Measurements from ENCODE around the gene SBNO2. TPM values are rescaled to one million over a fixed set of nuclear protein-coding genes. Genes with fewer than 3 reads are reported as not detected.

The SBNO2 gene
- total RNA-seq, 6 experiments from 2014 or later, result 21.5 to 54.4 (median 25.5) TPM

DNA sequence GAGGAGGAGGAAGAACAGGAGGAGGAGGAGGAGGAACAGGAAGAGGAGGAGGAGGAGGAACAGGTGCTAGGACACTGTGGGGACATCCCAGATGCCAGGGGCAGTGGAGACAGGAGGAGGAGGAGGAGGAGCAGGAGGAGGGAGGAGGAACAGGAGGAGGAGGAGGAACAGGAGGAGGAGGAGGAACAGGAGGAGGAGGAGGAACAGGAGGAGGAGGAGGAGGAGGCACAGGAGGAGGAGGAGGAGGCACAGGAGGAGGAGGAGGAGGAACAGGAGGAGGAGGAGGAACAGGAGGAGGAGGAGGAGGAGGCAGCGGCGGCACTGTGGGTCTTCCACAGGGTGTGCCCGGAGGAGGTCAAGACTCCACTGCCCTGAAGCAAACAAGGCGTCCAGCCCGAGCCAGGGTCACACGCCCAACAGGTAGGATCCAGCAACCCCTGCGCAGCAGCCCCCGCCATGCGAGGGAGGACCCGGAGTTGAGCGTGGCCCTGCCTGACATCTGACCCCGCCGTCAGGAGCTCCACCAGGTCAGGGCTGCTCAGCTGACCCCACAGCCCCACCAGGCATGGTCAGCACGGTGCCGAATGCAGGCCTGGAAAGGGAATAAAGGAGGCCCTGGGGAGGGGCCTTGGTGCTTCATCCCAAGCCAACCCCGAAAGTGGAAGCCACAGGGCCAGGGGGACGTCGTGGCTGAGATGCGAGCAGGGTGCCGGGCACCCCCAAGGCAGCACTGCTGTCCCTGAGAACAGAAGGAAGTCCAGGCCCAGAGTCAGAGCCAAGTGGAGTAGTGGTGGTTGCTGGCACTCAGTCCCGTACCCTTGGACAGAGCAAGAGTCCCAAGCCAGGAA is 9.2 kb downstream of the SBNO2 start:
- no peaks in the 10 kb centered on the region for H3K27me3 ChIP-seq
- intact Hi-C loops (cut with DNase I), result no loop called here
- H3K4me1 ChIP-seq, result peaks cover 0 to 25% (median 10%) of the 10 kb centered on the region in 4 donors
- no peak overlapping the region for H3K4me3 ChIP-seq
- DNase-seq (peak in 2 of 3 donors; percentile 37 to 67), ATAC-seq (peak in 1 of 4 donors; percentile 3)
- H3K27ac ChIP-seq, result no peak overlapping the region
- H3K36me3 ChIP-seq, result no peaks in the 10 kb centered on the region
- TF ChIP-seq CTCF (IDR thresholded peaks at IDR 0.05) (no peak), POLR2A (IDR thresholded peaks at IDR 0.05) (no peak)
- no CpG with 5 or more reads among the region's 21 CpGs for WGBS (ENCODE audit: insufficient coverage, low coverage, low lambda C conversion rate, missing lambda C conversion rate)
- no peaks in the 10 kb centered on the region for H3K9me3 ChIP-seq

- H3K27me3 ChIP-seq, result no peaks in the 10 kb centered on the region
- intact Hi-C loops (cut with DNase I), result no loop called here
- peaks cover 0 to 17% (median 6%) of the 10 kb centered on the region in 4 donors for H3K4me1 ChIP-seq
- peak in 1 of 3 donors; percentile 20 for DNase-seq
- TF ChIP-seq POLR2A (IDR thresholded peaks at IDR 0.05) (no peak), CTCF (IDR thresholded peaks at IDR 0.05) (no peak)
- no peak for ATAC-seq
- no peaks in the 10 kb centered on the region for H3K9me3 ChIP-seq
- no peaks in the 10 kb centered on the region for H3K36me3 ChIP-seq
- no peak overlapping the region for H3K4me3 ChIP-seq
- H3K27ac ChIP-seq, result no peak overlapping the region
- WGBS (ENCODE audit: insufficient coverage, low coverage, low lambda C conversion rate, missing lambda C conversion rate), result 50% methylated on average over 5 of the region's 20 CpGs
Measured at GRCh38 chr19:1163934-1164683, 10.0 kb downstream of the SBNO2 start.

DNA sequence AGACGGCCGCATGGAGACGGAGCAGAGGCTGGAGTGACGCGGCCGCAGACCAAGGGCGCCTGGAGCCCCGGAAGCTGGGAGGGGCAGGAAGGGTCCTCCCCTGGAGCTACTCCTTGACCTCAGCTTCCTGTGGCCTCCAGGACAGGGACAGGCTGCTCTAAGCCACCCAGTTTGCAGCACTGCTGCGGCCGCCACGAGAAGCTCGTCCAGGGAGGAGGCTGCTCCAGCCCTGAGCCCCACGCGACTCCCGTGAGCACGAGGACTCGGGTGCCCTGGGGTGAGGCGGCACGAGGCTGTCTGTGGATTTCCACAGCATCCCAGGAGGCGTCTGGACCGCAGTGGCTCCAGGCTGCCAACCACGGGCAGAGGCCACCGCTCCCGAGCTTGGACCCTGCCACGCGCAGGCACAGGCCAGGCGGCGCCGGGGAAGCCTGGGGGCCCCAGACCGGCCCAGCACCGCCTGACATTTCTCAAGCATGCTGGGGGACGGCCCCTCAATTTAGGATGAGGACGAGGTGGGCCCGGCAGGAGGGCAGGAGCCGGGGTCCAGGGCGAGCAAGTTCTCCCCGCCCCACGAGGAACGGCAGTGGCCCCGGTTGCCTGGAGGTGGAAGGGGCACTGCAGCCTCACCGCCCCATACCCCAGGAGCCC is 10.7 kb downstream of the SBNO2 start:
- peak; percentile 19 to 39 (median 30) for ATAC-seq
- H3K4me1 ChIP-seq, result peaks cover 0 to 11% (median 4%) of the 10 kb centered on the region in 4 donors
- 60% methylated on average over 1 of the region's 41 CpGs for WGBS (ENCODE audit: insufficient coverage, low coverage, low lambda C conversion rate, missing lambda C conversion rate)
- no peak overlapping the region for H3K4me3 ChIP-seq
- H3K9me3 ChIP-seq, result no peaks in the 10 kb centered on the region
- no peak for TF ChIP-seq POLR2A (IDR thresholded peaks at IDR 0.05)
- TF ChIP-seq CTCF (IDR thresholded peaks at IDR 0.05), result no peak
- DNase-seq, result peak in 1 of 3 donors; percentile 35
- no peaks in the 10 kb centered on the region for H3K36me3 ChIP-seq
- H3K27me3 ChIP-seq, result no peaks in the 10 kb centered on the region
- no peak overlapping the region for H3K27ac ChIP-seq
- intact Hi-C loops (cut with DNase I), result no loop called here

- 73% methylated on average over 3 of the region's 26 CpGs for WGBS (ENCODE audit: insufficient coverage, low coverage, low lambda C conversion rate, missing lambda C conversion rate)
- Histone ChIP-seq H3K4me1 (peaks cover 0 to 5% (median under 1%) of the 10 kb centered on the region in 4 donors), H3K27me3 (no peaks in the 10 kb centered on the region), H3K36me3 (no peaks in the 10 kb centered on the region), H3K9me3 (no peaks in the 10 kb centered on the region), H3K4me3 (no peak overlapping the region), H3K27ac (no peak overlapping the region)
- no peak for TF ChIP-seq POLR2A (IDR thresholded peaks at IDR 0.05)
- no peak for TF ChIP-seq CTCF (IDR thresholded peaks at IDR 0.05)
- intact Hi-C loops (cut with DNase I), result no loop called here
- no peak for DNase-seq
- no peak for ATAC-seq
Measured at GRCh38 chr19:1162404-1163282, 11.4 kb downstream of the SBNO2 start.

Measured in right lobe of liver (tissue), 6 donors.